ENCODE data around the gene CFL1.

The CFL1 gene

GRCh38 chr11:65822776-65823528 is 35.0 kb downstream of the CFL1 start:
- H3K27me3 ChIP-seq (ENCODE audit: insufficient read depth, low read depth, severe bottlenecking) = no peaks in the 10 kb centered on the region
- H3K36me3 ChIP-seq = no peaks in the 10 kb centered on the region
- no peak for TF ChIP-seq CTCF (IDR thresholded peaks at IDR 0.05; ENCODE audit: low read depth, low read length)
- no peak overlapping the region for H3K27ac ChIP-seq
- no peak overlapping the region for H3K4me3 ChIP-seq (ENCODE audit: low read depth, low read length)
- no peaks in the 10 kb centered on the region for H3K9me3 ChIP-seq (ENCODE audit: severe bottlenecking)
- no peak for DNase-seq

DNA sequence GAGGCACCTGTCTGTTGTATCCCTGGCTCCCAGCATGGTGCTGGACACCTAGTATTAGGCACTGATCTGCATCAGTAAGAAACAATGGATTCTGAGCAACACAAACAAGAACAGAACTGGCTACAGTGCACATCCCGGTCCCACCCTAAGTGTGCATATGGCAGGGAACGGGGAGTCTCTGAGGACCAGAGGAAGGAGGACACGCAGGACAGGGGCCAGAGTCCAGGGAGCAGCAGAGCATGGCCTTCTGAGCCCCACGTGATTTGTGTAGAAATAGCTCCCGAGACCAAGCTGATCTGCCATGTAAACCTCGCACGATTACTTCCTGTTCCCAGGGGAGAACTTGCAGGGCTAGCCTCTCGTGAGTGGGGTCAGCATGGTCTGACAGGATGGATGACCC is 36.9 kb downstream of the CFL1 start:
- TF ChIP-seq CTCF (IDR thresholded peaks at IDR 0.05; ENCODE audit: low read depth, low read length) = no peak
- Histone ChIP-seq H3K9me3 (ENCODE audit: severe bottlenecking) (no peaks in the 10 kb centered on the region), H3K36me3 (no peaks in the 10 kb centered on the region), H3K27ac (no peak overlapping the region), H3K4me3 (ENCODE audit: low read depth, low read length) (no peak overlapping the region), H3K27me3 (ENCODE audit: insufficient read depth, low read depth, severe bottlenecking) (no peaks in the 10 kb centered on the region)
- DNase-seq = no peak

DNA sequence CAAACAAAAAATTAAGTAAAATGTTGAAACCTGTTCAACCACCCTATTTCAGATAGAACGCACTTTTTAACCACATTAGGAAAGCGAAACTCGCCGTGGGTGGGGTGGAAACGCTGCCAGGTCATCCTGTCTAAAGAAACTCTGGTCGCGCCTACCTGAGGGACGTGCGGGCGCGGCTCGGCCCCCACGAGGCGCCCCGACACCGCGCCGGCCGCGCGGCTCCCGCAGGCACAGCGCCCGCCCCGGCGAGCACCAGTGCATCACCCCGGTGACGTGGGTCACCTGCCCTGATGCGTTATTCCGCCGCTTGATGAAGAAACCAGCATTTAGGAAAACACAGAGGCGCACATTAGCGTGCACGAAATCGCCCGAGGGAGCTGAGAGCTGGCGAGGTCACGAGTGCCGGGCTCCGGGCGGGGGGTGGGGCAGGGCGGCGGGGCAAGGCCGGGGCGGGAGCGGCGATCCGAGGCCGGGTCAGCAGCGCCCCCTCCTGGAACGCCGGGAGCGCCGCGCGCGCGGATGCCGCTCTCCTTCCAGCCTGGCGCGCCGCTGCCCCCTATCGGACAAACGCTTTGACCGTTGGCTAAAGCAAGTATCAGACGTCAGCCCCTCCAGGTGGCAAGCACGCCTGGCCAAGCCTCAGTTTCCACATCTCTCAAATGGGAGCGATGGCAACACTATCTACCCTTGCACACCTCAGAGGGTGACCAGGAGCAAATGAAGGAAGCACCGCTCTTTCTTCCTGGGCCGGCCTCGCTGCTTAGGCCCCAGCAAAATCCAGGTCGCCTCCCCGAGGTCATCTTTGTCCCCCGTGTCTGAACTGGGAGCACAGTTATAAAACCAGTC is 39.9 kb downstream of the CFL1 start:
- Histone ChIP-seq H3K27me3 (ENCODE audit: insufficient read depth, low read depth, severe bottlenecking) (no peaks in the 10 kb centered on the region), H3K27ac (peak overlapping the region; percentile 53; the same call in 1 of the 2 replicates), H3K4me3 (ENCODE audit: low read depth, low read length) (peak overlapping the region; percentile 65), H3K9me3 (ENCODE audit: severe bottlenecking) (no peaks in the 10 kb centered on the region), H3K36me3 (no peaks in the 10 kb centered on the region)
- TF ChIP-seq CTCF (IDR thresholded peaks at IDR 0.05; ENCODE audit: low read depth, low read length) = peak; percentile 96
- DNase-seq = peak; percentile 92

GRCh38 chr11:65817312-65817834 is 40.6 kb downstream of the CFL1 start:
- Histone ChIP-seq H3K27ac (peak overlapping the region; percentile 53), H3K36me3 (no peaks in the 10 kb centered on the region), H3K4me3 (ENCODE audit: low read depth, low read length) (peak overlapping the region; percentile 65), H3K27me3 (ENCODE audit: insufficient read depth, low read depth, severe bottlenecking) (no peaks in the 10 kb centered on the region), H3K9me3 (ENCODE audit: severe bottlenecking) (no peaks in the 10 kb centered on the region)
- TF ChIP-seq CTCF (IDR thresholded peaks at IDR 0.05; ENCODE audit: low read depth, low read length) = no peak
- DNase-seq = no peak

GRCh38 chr11:65816696-65817095 is 41.3 kb downstream of the CFL1 start:
- DNase-seq = no peak
- no peaks in the 10 kb centered on the region for H3K27me3 ChIP-seq (ENCODE audit: insufficient read depth, low read depth, severe bottlenecking)
- no peak overlapping the region for H3K4me3 ChIP-seq (ENCODE audit: low read depth, low read length)
- no peak overlapping the region for H3K27ac ChIP-seq
- no peak for TF ChIP-seq CTCF (IDR thresholded peaks at IDR 0.05; ENCODE audit: low read depth, low read length)
- no peaks in the 10 kb centered on the region for H3K36me3 ChIP-seq
- no peaks in the 10 kb centered on the region for H3K9me3 ChIP-seq (ENCODE audit: severe bottlenecking)
